K562 (cell line): ENCODE results near the gene RACGAP1. TPM values are rescaled to one million over a fixed set of nuclear protein-coding genes. Genes with fewer than 3 reads are reported as not detected.
A peak's percentile ranks its signal among the peaks of the same experiment; 100 is the strongest.
"Not testable (repeated sequence)": the region's sequence is repeated elsewhere in the genome, so short reads cannot be mapped to it uniquely, and the experiment has no call there.

Experiments used
- ATAC-seq: fragments of 200-7000 bp; cut with Tn5 transposase; 3 replicates; pipeline ENCODE4 v1.9.1; 2020; ENCODE audit warnings: moderate library complexity
- BruUV-seq: library from RNA; stranded (reverse); fragments of 400-500 nt; replicated peaks from 2 replicates; lab custom pipeline; 2021; lab: Mats Ljungman, UMichigan
- CTCF ChIA-PET: fragments of 300-600 bp; formaldehyde crosslinking; extraction: SDS; loops from one replicate; lab custom pipeline; 2021; ENCODE audit warnings: low intra/inter-chr PET ratio; lab: Yijun Ruan, JAX
- POLR2A ChIA-PET: fragments of 300-600, 350-650 bp; sonication (Branson Sonifier 250); formaldehyde crosslinking; extraction: SDS; loops from one replicate; lab custom pipeline; 2021; ENCODE audit warnings: antibody characterized with exemption, inconsistent platforms; lab: Yijun Ruan, JAX
- DNase-seq, 4 experiments: peaks; one replicate each; pipeline versions ENCODE4 v3.0.0 to v3.0.0-alpha.2; 2011 to 2018; ENCODE audit warnings: low spot score in 3 of 4, mixed read lengths in 3 of 4; ENCODE audit errors: extremely low read depth in 1 of 4
- FAIRE-seq: peaks from 2 replicates; lab custom pipeline; 2011; peaks lifted over from hg19 to GRCh38; lab: Jason Lieb, UNC
- H2AFZ ChIP-seq: 2 replicates; pipeline ENCODE4 v1.6.0; 2011; ENCODE audit warnings: low read depth, low read length, control low read depth, inconsistent platforms
- H3K27ac ChIP-seq: fragments of 200-600 bp; 3 replicates; pipeline ENCODE4 v1.8.0; 2011; ENCODE audit warnings: low read depth, mild to moderate bottlenecking, control low read depth, inconsistent platforms, low read length, moderate library complexity, mixed read lengths; ENCODE audit errors: extremely low read depth
- H3K27me3 ChIP-seq, 2 experiments: fragments of 300-600 bp in 1 of 2; 2 replicates in 1 of 2; 3 replicates in 1 of 2; pipeline versions ENCODE4 v1.6.0 to v1.8.0; 2011; ENCODE audit warnings: inconsistent platforms in 2 of 2, low read length in 2 of 2, mild to moderate bottlenecking in 1 of 2, mixed read lengths in 1 of 2, moderate library complexity in 1 of 2; ENCODE audit not compliant: control insufficient read depth in 2 of 2, insufficient read depth in 2 of 2
- H3K36me3 ChIP-seq: fragments of 300-600 bp; 3 replicates; pipeline ENCODE4 v1.8.0; 2011; ENCODE audit warnings: mild to moderate bottlenecking, low read length, inconsistent platforms; ENCODE audit not compliant: control insufficient read depth, insufficient read depth
- H3K4me1 ChIP-seq, 2 experiments: fragments of 200-600 bp in 1 of 2; replicated peaks in 1 of 2; 2 replicates in 1 of 2; 3 replicates in 1 of 2; pipeline versions ENCODE4 v1.5.1 to v1.8.0; 2011; ENCODE audit warnings: inconsistent platforms in 2 of 2, low read length in 2 of 2, mild to moderate bottlenecking in 1 of 2, mixed read lengths in 1 of 2, moderate library complexity in 1 of 2; ENCODE audit not compliant: control insufficient read depth in 2 of 2, insufficient read depth in 2 of 2
- H3K4me2 ChIP-seq: 2 replicates; pipeline ENCODE4 v1.6.1; 2011; ENCODE audit warnings: low read length, control low read depth, inconsistent platforms, mixed read lengths; ENCODE audit not compliant: insufficient read depth
- H3K4me3 ChIP-seq: fragments of 200-600 bp; sonication (generic), shearing (Covaris generic); 2 replicates; pipeline ENCODE4 v1.5.1; 2016; ENCODE audit warnings: control low read depth, inconsistent platforms
- H3K79me2 ChIP-seq: fragments of 200-600 bp; 3 replicates; pipeline ENCODE4 v1.8.0; 2011; ENCODE audit warnings: low read length, inconsistent platforms; ENCODE audit not compliant: control insufficient read depth, insufficient read depth
- H3K9ac ChIP-seq, 2 experiments: 2 replicates each; pipeline versions ENCODE4 v1.6.0 to v1.6.1; 2011; ENCODE audit warnings: low read depth in 2 of 2, low read length in 2 of 2, control low read depth in 1 of 2, inconsistent platforms in 1 of 2, mild to moderate bottlenecking in 1 of 2, mixed read lengths in 1 of 2; ENCODE audit not compliant: insufficient read depth in 1 of 2
- H3K9me1 ChIP-seq: one replicate; pipeline ENCODE4 v1.6.0; 2011; ENCODE audit warnings: inconsistent platforms, mild to moderate bottlenecking, low read length, moderate library complexity; ENCODE audit not compliant: control insufficient read depth, insufficient read depth
- H3K9me3 ChIP-seq: replicated peaks from 2 replicates; pipeline ENCODE4 v1.5.1; 2011; ENCODE audit warnings: low read depth, low read length, inconsistent platforms; ENCODE audit not compliant: control insufficient read depth, insufficient read depth
- H4K20me1 ChIP-seq: replicated peaks from 2 replicates; pipeline ENCODE4 v1.6.1; 2011; ENCODE audit warnings: low read length, inconsistent platforms, mixed read lengths; ENCODE audit not compliant: control insufficient read depth, insufficient read depth
- ARID2 ChIP-seq: fragments of 450-650 bp; IDR thresholded peaks from 2 replicates; pipeline ENCODE4 v1.6.1; 2017; ENCODE audit warnings: antibody characterized with exemption, mild to moderate bottlenecking
- CBX3 ChIP-seq, 2 experiments: IDR thresholded peaks; 1 replicate in 1 of 2; 2 replicates in 1 of 2; pipeline ENCODE4 v1.6.1; 2012; ENCODE audit warnings: inconsistent platforms in 2 of 2, low read length in 2 of 2, borderline replicate concordance in 1 of 2, control low read depth in 1 of 2
- PKNOX1 ChIP-seq: fragments of 450-650 bp; IDR thresholded peaks from 2 replicates; pipeline ENCODE4 v1.6.1; 2016
- POLR2B ChIP-seq: fragments of 450-650 bp; IDR thresholded peaks from 2 replicates; pipeline ENCODE4 v1.6.1; 2018; ENCODE audit warnings: low read depth; ENCODE audit not compliant: partially characterized antibody
- SAFB2 ChIP-seq: fragments of 200-400 bp; formaldehyde crosslinking; IDR thresholded peaks from 2 replicates; pipeline ENCODE4 v1.6.1; 2018; ENCODE audit warnings: borderline replicate concordance, low read length, low read depth, moderate library complexity; ENCODE audit not compliant: severe bottlenecking
- ZFP36 ChIP-seq: fragments of 150-350 bp; IDR thresholded peaks from 2 replicates; pipeline ENCODE4 v1.6.1; 2018; ENCODE audit warnings: low read length, low read depth; ENCODE audit not compliant: partially characterized antibody
- ZNF830 ChIP-seq: fragments of 250-450 bp; sonication (Bioruptor Pico); IDR thresholded peaks from 2 replicates; pipeline ENCODE4 v1.5.0; 2021; ENCODE audit warnings: mild to moderate bottlenecking
- WGBS: fragments of 100-300 bp; shearing (Covaris generic); methylation state at CpG from one replicate; pipeline ENCODE4 v1.1.6; 2016; ENCODE audit warnings: low coverage, mixed read lengths; ENCODE audit not compliant: insufficient coverage; ENCODE audit errors: missing lambda C conversion rate; 5-methylcytosine and 5-hydroxymethylcytosine counted together
- in situ Hi-C: fragments of 300-500 bp; cut with MboI; formaldehyde crosslinking; loops from 4 replicates; pipeline ENCODE4 v1.15.0; 2018; ENCODE audit warnings: inconsistent platforms, mixed read lengths
- intact Hi-C: fragments of 100-400 bp; cut with micrococcal nuclease; formaldehyde crosslinking; loops from 2 replicates; pipeline ENCODE4 v1.14.2; 2022
- polyA plus RNA-seq, 8 experiments: library from polyadenylated mRNA; depleted of rRNA in 4 of 8; stranded (reverse) in 5 of 8; unstranded in 3 of 8; fragments of >200 nt; fragmentation: Nextera tagmentation in 2 of 8; fragmentation: Illumina TruSeq in 1 of 8; extraction: Ambion mirVana in 2 of 8; extraction: Trizol in 1 of 8; gene quantifications; 2 replicates each; pipeline versions ENCODE4 v1.2.1 to v1.2.3, GENCODE V29; 2011 to 2014; ENCODE audit warnings: inconsistent platforms in 1 of 8, missing spikeins in 1 of 8
- total RNA-seq, 7 experiments: library from RNA; depleted of rRNA in 6 of 7; stranded (reverse); fragments of >200 nt in 6 of 7; fragmentation: Illumina TruSeq in 2 of 7; extraction: Trizol in 2 of 7; gene quantifications; 2 replicates each; pipeline versions ENCODE4 v1.2.1 to v1.2.3, GENCODE V29; 2011 to 2021; ENCODE audit warnings: low replicate concordance in 1 of 7

RACGAP1 gene
- total and polyA plus RNA-seq, 9 of the 15 experiments (the other 6 are each of a cell fraction or from before 2014, with no cell fraction given): 56.4 to 92.9 (median 71.8) TPM

- TF ChIP-seq PKNOX1 (no peak), ZNF830 (CRISPR knock-in tag) (no peak), POLR2B (no peak), ZFP36 (no peak), CBX3 (IDR thresholded peaks at IDR 0.05; ENCODE audit: borderline replicate concordance in 1 of 2, low read length in 2 of 2) (no peak), ARID2 (no peak), SAFB2 (no peak)
Measured at GRCh38 chr12:49990273-49990672, 35.0 kb downstream of the RACGAP1 start (continued).

- H4K20me1 ChIP-seq, H3K9me1 ChIP-seq, H3K4me2 ChIP-seq, DNase-seq, H3K27ac ChIP-seq, H2AFZ ChIP-seq, in situ Hi-C loops, intact Hi-C loops, H3K9me3 ChIP-seq, H3K79me2 ChIP-seq, H3K27me3 ChIP-seq, H3K4me3 ChIP-seq, FAIRE-seq, ATAC-seq, H3K9ac ChIP-seq, H3K4me1 ChIP-seq, CTCF ChIA-PET: not testable (repeated sequence)
- WGBS: 94% methylated on average over 2 of the region's 2 CpGs
- H3K36me3 ChIP-seq: peaks cover 86% of the 10 kb centered on the region
- BruUV-seq: TSS peak; percentile 38
- POLR2A ChIA-PET: interaction anchor here (0.6 to 1.2 kb wide), 4 partner anchors 9 to 677 kb away, joined by 3 read pairs; no protein-coding TSS in a partner anchor
Measured at GRCh38 chr12:49989400-49989799, 35.9 kb downstream of the RACGAP1 start.
